Loucy (cell line): Measurements from ENCODE around the gene DVL2.

Experiments
- H2AFZ ChIP-seq: fragments of 200-600 bp; sonication (generic); 2 replicates; pipeline ENCODE4 v1.6.0; 2016; ENCODE audit warnings: antibody characterized with exemption, mild to moderate bottlenecking, low read length, moderate library complexity
- H3F3A ChIP-seq: fragments of 200-600 bp; 2 replicates; pipeline ENCODE4 v1.6.0; 2016; ENCODE audit warnings: antibody characterized with exemption, low read depth, mild to moderate bottlenecking
- H3K27me3 ChIP-seq: fragments of 200-600 bp; sonication (generic); 2 replicates; pipeline ENCODE4 v1.6.1; 2014; ENCODE audit warnings: low read length, mild to moderate bottlenecking; ENCODE audit not compliant: insufficient read depth, poor library complexity, severe bottlenecking
- H3K36me3 ChIP-seq: fragments of 200-600 bp; sonication (generic); 2 replicates; pipeline ENCODE4 v1.6.1; 2016; ENCODE audit warnings: low read length; ENCODE audit not compliant: insufficient read depth
- H3K4me1 ChIP-seq: fragments of 200-600 bp; sonication (generic); 2 replicates; pipeline ENCODE4 v1.5.1; 2014; ENCODE audit warnings: low read length, mild to moderate bottlenecking; ENCODE audit not compliant: insufficient read depth, poor library complexity, severe bottlenecking
- H3K4me2 ChIP-seq: fragments of 200-600 bp; sonication (generic); 2 replicates; pipeline ENCODE4 v1.6.0; 2014; ENCODE audit warnings: antibody characterized with exemption, low read length, low read depth, mild to moderate bottlenecking; ENCODE audit not compliant: poor library complexity, severe bottlenecking
- H3K4me3 ChIP-seq: fragments of 200-600 bp; sonication (generic); 2 replicates; pipeline ENCODE4 v1.5.1; 2014; ENCODE audit warnings: low read length, mild to moderate bottlenecking, mixed read lengths; ENCODE audit not compliant: poor library complexity, severe bottlenecking
- H3K79me2 ChIP-seq: fragments of 200-600 bp; sonication (generic); 2 replicates; pipeline ENCODE4 v1.6.1; 2014; ENCODE audit warnings: low read length; ENCODE audit not compliant: insufficient read depth
- H3K9ac ChIP-seq: fragments of 200-600 bp; sonication (generic); 2 replicates; pipeline ENCODE4 v1.6.0; 2014; ENCODE audit warnings: mild to moderate bottlenecking, low read depth, low read length, moderate library complexity; ENCODE audit not compliant: poor library complexity, severe bottlenecking
- H3K9me2 ChIP-seq: fragments of 200-600 bp; sonication (generic); replicated peaks from 2 replicates; pipeline ENCODE4 v1.6.1; 2016; ENCODE audit warnings: low read depth, low read length, mixed read lengths
- H3K9me3 ChIP-seq: fragments of 200-600 bp; sonication (generic); 2 replicates; pipeline ENCODE4 v1.6.1; 2014; ENCODE audit warnings: mild to moderate bottlenecking, antibody characterized with exemption, low read length, low read depth; ENCODE audit not compliant: insufficient read depth
- H4K20me1 ChIP-seq: fragments of 200-600 bp; sonication (generic); 2 replicates; pipeline ENCODE4 v1.6.0; 2014; ENCODE audit warnings: antibody characterized with exemption, low read length, mild to moderate bottlenecking; ENCODE audit not compliant: insufficient read depth, poor library complexity, severe bottlenecking
- CTCF ChIP-seq: fragments of 200-600 bp; sonication (generic); conservative IDR thresholded peaks from 2 replicates; pipeline ENCODE4 v1.5.1; 2014; ENCODE audit warnings: mild to moderate bottlenecking, antibody characterized with exemption, low read length
- EZH2phosphoT487 ChIP-seq: fragments of 200-600 bp; IDR thresholded peaks from 2 replicates; pipeline ENCODE4 v1.6.1; 2018; ENCODE audit warnings: antibody characterized with exemption, mild to moderate bottlenecking, moderate library complexity, borderline replicate concordance

DVL2 gene

GRCh38 chr17:7204336-7204735 is 30.0 kb downstream of the DVL2 start:
- Histone ChIP-seq H3K9me3 (no peaks in the 10 kb centered on the region), H3K4me2 (no peak overlapping the region), H3K4me3 (no peak overlapping the region), H3K36me3 (peaks cover 28% of the 10 kb centered on the region; the same call in 1 of the 2 replicates), H4K20me1 (peaks cover 2% of the 10 kb centered on the region), H3K79me2 (no peaks in the 10 kb centered on the region), H2AFZ (no peak overlapping the region), H3K27me3 (no peaks in the 10 kb centered on the region), H3K9ac (no peak overlapping the region), H3K4me1 (no peaks in the 10 kb centered on the region), H3F3A (no peaks in the 10 kb centered on the region), H3K9me2 (no peaks in the 10 kb centered on the region)
- TF ChIP-seq EZH2phosphoT487 (no peak), CTCF (no peak)

- Histone ChIP-seq H3K4me2 (no peak overlapping the region), H3K27me3 (no peaks in the 10 kb centered on the region), H3K79me2 (no peaks in the 10 kb centered on the region), H3K36me3 (peaks cover 28% of the 10 kb centered on the region; the same call in 1 of the 2 replicates), H3K9me3 (no peaks in the 10 kb centered on the region), H3F3A (no peaks in the 10 kb centered on the region), H3K9ac (no peak overlapping the region), H4K20me1 (peaks cover 2% of the 10 kb centered on the region), H3K4me1 (no peaks in the 10 kb centered on the region), H3K9me2 (no peaks in the 10 kb centered on the region), H3K4me3 (no peak overlapping the region), H2AFZ (no peak overlapping the region)
- TF ChIP-seq CTCF (no peak), EZH2phosphoT487 (no peak)
Observed at GRCh38 chr17:7203391-7203790, 30.9 kb downstream of the DVL2 start.

GRCh38 chr17:7196651-7197401 is 37.5 kb downstream of the DVL2 start:
- no peak overlapping the region for H3K4me2 ChIP-seq
- no peak overlapping the region for H3K4me3 ChIP-seq
- no peaks in the 10 kb centered on the region for H4K20me1 ChIP-seq
- TF ChIP-seq CTCF: no peak
- no peak for TF ChIP-seq EZH2phosphoT487
- no peak overlapping the region for H3K9ac ChIP-seq
- no peaks in the 10 kb centered on the region for H3K9me3 ChIP-seq
- H3K36me3 ChIP-seq: peaks cover 39% of the 10 kb centered on the region; the same call in 1 of the 2 replicates
- no peaks in the 10 kb centered on the region for H3F3A ChIP-seq
- H3K4me1 ChIP-seq: no peaks in the 10 kb centered on the region
- H3K9me2 ChIP-seq: no peaks in the 10 kb centered on the region
- no peaks in the 10 kb centered on the region for H3K79me2 ChIP-seq
- H3K27me3 ChIP-seq: no peaks in the 10 kb centered on the region
- H2AFZ ChIP-seq: no peak overlapping the region
